Measurements from ENCODE around the gene HMGN1.

HMGN1 gene

DNA sequence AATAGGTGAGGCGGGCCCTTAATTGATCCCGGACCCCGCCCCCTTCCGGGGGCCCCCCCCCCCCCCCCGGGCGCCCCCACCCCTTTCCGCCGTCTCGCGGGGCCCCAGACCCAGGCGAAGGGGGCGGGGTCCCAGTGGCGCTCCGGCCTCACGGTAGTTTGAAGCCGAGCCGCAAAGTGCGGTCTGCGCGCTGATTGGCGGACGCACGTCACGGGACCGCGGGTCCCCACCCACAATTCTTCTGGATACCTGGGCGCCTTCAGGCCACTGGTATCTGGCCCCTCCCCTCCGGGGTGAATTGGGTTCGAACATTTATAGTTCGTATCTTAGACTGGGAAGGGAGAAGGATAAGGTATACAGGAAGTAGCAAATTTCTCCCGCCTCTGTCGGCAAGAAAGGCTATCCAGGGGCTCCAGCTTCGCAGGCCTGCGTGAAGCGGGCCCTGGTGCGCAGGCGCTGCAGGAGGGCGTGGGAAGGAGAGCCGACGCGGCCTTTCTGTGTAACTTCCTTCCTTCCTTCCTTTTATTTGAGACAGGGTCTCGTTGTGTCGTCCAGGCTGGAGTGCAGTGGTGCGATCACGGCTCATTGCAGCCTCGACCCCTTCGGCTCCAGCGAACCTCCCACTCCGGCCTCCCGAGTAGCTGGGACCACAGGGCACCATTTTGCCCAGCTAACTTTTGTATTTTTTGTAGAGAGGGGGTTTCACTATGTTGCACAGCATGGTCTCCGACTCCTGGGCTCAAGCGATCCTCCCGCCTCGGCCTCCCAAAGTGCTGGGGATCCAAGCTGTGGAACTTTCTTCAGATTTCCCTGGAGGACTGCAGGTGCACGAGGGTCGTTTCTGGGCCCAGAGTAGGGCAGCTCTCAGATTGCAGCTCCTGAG lies 564 bp upstream of the HMGN1 start:
- Histone ChIP-seq H3K27me3 (replicated peaks; ENCODE audit: control insufficient read depth, insufficient read depth, low read length, poor library complexity, severe bottlenecking) (no peaks in the 10 kb centered on the region), H3K4me3 (ENCODE audit: insufficient read depth, low read depth, low read length, poor library complexity, severe bottlenecking) (peak overlapping the region; percentile 61), H3K27ac (ENCODE audit: insufficient read depth, low read length, poor library complexity, severe bottlenecking) (peak overlapping the region; percentile 74), H3K36me3 (ENCODE audit: control insufficient read depth, insufficient read depth, low read length) (no peaks in the 10 kb centered on the region), H3K9me3 (ENCODE audit: control insufficient read depth, low read length) (no peaks in the 10 kb centered on the region), H3K4me1 (ENCODE audit: control insufficient read depth, insufficient read depth, low read length, poor library complexity, severe bottlenecking) (peaks cover 12% of the 10 kb centered on the region)
- peak; percentile 93 to 94 (median 94) for DNase-seq

DNA sequence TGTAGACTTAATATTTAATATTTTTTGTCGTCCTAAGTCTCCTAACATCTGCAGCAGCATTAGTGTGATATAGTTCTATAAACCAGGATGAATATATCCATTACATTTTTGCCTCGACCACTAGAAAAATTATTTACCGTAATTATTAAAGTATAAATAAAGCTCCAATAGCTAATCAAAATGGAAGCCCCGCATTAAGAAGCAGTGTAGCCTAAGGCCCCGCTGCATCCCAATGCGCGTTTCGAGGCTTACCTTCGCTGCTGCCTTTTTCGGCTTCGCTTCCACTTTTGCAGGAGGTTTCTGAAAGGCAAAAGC lies 891 bp downstream of the HMGN1 start:
- peak overlapping the region; percentile 82 for H3K27ac ChIP-seq (ENCODE audit: insufficient read depth, low read length, poor library complexity, severe bottlenecking)
- DNase-seq = no peak
- peaks cover 11% of the 10 kb centered on the region for H3K36me3 ChIP-seq (ENCODE audit: control insufficient read depth, insufficient read depth, low read length)
- peaks cover 12% of the 10 kb centered on the region for H3K4me1 ChIP-seq (ENCODE audit: control insufficient read depth, insufficient read depth, low read length, poor library complexity, severe bottlenecking)
- peak overlapping the region; percentile 70 for H3K4me3 ChIP-seq (ENCODE audit: insufficient read depth, low read depth, low read length, poor library complexity, severe bottlenecking)
- no peaks in the 10 kb centered on the region for H3K27me3 ChIP-seq (replicated peaks; ENCODE audit: control insufficient read depth, insufficient read depth, low read length, poor library complexity, severe bottlenecking)
- no peaks in the 10 kb centered on the region for H3K9me3 ChIP-seq (ENCODE audit: control insufficient read depth, low read length)

DNA sequence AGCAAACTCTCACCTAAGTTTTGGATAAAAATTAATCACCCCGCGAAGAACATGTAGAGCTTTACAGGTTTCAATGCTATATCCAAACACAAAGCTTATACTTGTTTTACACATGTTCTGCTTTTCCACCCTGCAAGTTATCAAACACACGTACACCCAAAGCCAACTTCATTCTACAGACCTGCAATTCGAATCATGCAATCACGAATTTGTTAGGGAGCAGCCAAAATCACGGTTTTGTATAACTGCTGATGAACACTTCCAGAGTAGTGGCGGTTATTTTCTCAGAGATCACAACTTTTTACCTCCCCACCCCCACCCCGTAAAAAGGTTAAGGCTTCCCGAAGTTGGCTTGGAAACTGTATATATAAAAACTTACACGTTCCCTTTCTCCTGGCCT lies 1.4 kb downstream of the HMGN1 start:
- Histone ChIP-seq H3K27ac (ENCODE audit: insufficient read depth, low read length, poor library complexity, severe bottlenecking) (peak overlapping the region; percentile 82), H3K27me3 (replicated peaks; ENCODE audit: control insufficient read depth, insufficient read depth, low read length, poor library complexity, severe bottlenecking) (no peaks in the 10 kb centered on the region), H3K36me3 (ENCODE audit: control insufficient read depth, insufficient read depth, low read length) (peaks cover 12% of the 10 kb centered on the region), H3K9me3 (ENCODE audit: control insufficient read depth, low read length) (no peaks in the 10 kb centered on the region), H3K4me3 (ENCODE audit: insufficient read depth, low read depth, low read length, poor library complexity, severe bottlenecking) (peak overlapping the region; percentile 70), H3K4me1 (ENCODE audit: control insufficient read depth, insufficient read depth, low read length, poor library complexity, severe bottlenecking) (peaks cover 12% of the 10 kb centered on the region)
- no peak for DNase-seq

DNA sequence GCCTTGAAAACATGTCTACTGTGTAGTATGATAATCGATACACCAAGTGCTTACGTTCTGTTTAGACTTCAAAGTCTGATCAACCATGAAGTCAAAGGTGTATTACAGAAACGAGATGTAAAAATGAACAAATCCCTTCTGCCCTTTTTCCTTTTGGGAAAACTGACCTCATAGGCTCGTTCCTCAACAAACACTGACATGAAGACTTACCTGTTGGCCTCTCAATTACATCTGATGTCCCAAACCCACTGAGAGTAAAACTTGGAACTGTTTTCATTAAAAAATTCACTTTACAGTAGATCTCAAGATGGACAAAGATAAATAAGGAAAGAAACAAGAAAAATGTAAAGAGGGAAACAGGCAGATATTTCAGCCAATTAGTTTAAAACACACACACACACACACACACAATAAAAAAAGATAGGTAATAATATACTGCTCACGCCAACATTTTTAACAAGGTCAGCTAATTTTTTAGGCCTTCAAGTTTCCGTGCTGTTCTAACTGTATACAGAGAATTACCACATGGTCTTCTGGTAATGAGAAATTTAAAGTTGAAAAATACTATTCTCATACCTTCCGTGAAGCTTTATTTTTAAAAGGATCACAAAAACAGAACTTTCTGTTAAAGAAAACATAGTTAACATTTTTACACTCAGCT lies 2.1 kb downstream of the HMGN1 start:
- no peaks in the 10 kb centered on the region for H3K9me3 ChIP-seq (ENCODE audit: control insufficient read depth, low read length)
- peaks cover 12% of the 10 kb centered on the region for H3K4me1 ChIP-seq (ENCODE audit: control insufficient read depth, insufficient read depth, low read length, poor library complexity, severe bottlenecking)
- DNase-seq = no peak
- H3K4me3 ChIP-seq (ENCODE audit: insufficient read depth, low read depth, low read length, poor library complexity, severe bottlenecking) = no peak overlapping the region
- no peaks in the 10 kb centered on the region for H3K27me3 ChIP-seq (replicated peaks; ENCODE audit: control insufficient read depth, insufficient read depth, low read length, poor library complexity, severe bottlenecking)
- no peak overlapping the region for H3K27ac ChIP-seq (ENCODE audit: insufficient read depth, low read length, poor library complexity, severe bottlenecking)
- peaks cover 12% of the 10 kb centered on the region for H3K36me3 ChIP-seq (ENCODE audit: control insufficient read depth, insufficient read depth, low read length)

DNA sequence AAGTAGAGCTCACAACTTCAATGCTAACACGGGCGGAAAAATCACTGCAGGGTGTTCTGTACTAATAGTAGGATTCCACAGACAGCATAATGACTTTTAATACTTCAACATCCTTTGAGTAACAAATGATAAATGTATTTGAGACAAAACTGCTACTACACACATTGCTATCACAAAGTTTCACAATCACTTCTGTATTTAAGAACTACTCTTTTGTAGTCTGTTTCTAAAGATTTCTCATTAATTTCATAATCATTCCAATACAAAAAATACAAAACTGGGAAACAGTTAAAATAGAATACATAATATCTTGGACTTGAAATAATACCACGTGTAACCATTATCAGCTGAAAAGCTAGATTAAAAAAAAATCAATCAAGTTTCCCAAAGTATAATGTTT lies 2.7 kb downstream of the HMGN1 start:
- H3K27me3 ChIP-seq (replicated peaks; ENCODE audit: control insufficient read depth, insufficient read depth, low read length, poor library complexity, severe bottlenecking) = no peaks in the 10 kb centered on the region

DNA sequence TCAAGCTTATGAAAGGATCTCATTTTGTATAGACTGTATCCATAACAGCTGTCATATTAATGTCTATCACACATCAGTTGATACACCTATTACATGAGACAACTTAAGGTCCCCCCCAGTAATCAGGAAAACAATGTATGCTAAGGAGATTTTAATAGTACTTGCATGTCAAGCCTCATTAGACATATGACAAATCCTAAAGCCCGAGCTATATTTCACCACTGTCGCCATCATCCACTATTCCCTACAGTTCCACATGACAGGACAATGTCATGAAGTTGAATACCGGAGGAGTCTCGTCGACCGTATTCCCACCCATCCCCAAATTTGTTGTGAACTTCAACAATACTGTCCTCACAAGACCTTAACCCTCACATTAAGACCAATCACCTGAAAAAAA lies 3.4 kb downstream of the HMGN1 start:
- no peaks in the 10 kb centered on the region for H3K9me3 ChIP-seq (ENCODE audit: control insufficient read depth, low read length)
- no peak overlapping the region for H3K4me3 ChIP-seq (ENCODE audit: insufficient read depth, low read depth, low read length, poor library complexity, severe bottlenecking)
- H3K27ac ChIP-seq (ENCODE audit: insufficient read depth, low read length, poor library complexity, severe bottlenecking) = no peak overlapping the region
- peaks cover 12% of the 10 kb centered on the region for H3K4me1 ChIP-seq (ENCODE audit: control insufficient read depth, insufficient read depth, low read length, poor library complexity, severe bottlenecking)
- no peaks in the 10 kb centered on the region for H3K27me3 ChIP-seq (replicated peaks; ENCODE audit: control insufficient read depth, insufficient read depth, low read length, poor library complexity, severe bottlenecking)
- no peak for DNase-seq
- H3K36me3 ChIP-seq (ENCODE audit: control insufficient read depth, insufficient read depth, low read length) = peaks cover 21% of the 10 kb centered on the region

More for the DNA sequence above, 2.7 kb downstream of the HMGN1 start:
- Histone ChIP-seq H3K9me3 (ENCODE audit: control insufficient read depth, low read length) (no peaks in the 10 kb centered on the region), H3K4me1 (ENCODE audit: control insufficient read depth, insufficient read depth, low read length, poor library complexity, severe bottlenecking) (peaks cover 12% of the 10 kb centered on the region), H3K4me3 (ENCODE audit: insufficient read depth, low read depth, low read length, poor library complexity, severe bottlenecking) (no peak overlapping the region), H3K27ac (ENCODE audit: insufficient read depth, low read length, poor library complexity, severe bottlenecking) (no peak overlapping the region), H3K36me3 (ENCODE audit: control insufficient read depth, insufficient read depth, low read length) (peaks cover 18% of the 10 kb centered on the region)
- DNase-seq = no peak

DNA sequence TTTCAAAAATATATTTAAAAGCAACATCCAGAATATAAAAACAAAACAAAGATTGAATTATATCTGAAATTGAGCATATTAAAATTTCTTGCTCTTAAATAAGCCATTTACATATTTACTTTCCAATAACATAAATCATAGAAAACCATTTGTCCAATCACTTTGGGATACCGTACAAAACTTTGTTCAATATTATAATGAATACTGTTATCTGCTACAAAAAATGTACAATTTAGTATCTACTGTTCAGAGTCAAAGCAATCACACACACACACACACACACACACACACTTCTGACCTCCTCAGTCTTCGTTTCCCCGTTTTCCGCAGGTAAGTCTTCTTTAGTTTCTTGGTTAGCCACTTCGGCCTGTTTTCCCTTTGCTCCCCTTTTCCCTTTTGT lies 4.0 kb downstream of the HMGN1 start:
- peaks cover 10% of the 10 kb centered on the region for H3K4me1 ChIP-seq (ENCODE audit: control insufficient read depth, insufficient read depth, low read length, poor library complexity, severe bottlenecking)
- no peaks in the 10 kb centered on the region for H3K9me3 ChIP-seq (ENCODE audit: control insufficient read depth, low read length)
- no peak for DNase-seq
- no peak overlapping the region for H3K27ac ChIP-seq (ENCODE audit: insufficient read depth, low read length, poor library complexity, severe bottlenecking)
- no peaks in the 10 kb centered on the region for H3K27me3 ChIP-seq (replicated peaks; ENCODE audit: control insufficient read depth, insufficient read depth, low read length, poor library complexity, severe bottlenecking)
- peaks cover 21% of the 10 kb centered on the region for H3K36me3 ChIP-seq (ENCODE audit: control insufficient read depth, insufficient read depth, low read length)
- no peak overlapping the region for H3K4me3 ChIP-seq (ENCODE audit: insufficient read depth, low read depth, low read length, poor library complexity, severe bottlenecking)

DNA sequence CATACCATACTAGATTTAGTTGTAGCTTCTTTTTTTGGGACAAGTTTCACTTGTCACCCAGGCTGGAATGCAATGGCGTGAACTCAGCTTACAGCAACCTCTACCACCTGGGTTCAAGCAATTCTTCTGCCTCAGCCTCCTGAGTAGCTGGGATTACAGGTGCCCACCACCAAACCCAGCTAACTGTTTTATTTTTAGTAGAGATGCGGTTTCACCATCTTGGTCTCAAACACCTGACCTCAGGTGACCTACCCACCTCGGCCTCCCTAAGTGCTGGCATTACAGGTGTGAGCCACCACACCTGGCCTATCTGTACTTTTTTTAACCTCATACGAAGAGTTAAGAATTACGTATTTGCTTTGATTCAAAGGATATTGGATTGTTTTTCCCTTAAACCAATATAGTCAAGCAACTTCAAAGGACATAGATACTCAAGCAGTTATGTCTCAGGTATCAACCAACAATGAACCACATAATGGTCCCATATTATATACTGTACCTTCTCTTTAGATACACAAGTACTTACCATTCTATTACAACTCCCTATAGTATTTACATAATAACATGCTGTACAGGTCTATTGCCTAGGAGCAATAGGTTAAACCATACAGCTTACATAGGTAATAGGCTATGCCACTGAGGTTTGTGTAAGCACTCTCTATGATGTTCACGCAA lies 7.5 kb downstream of the HMGN1 start:
- Histone ChIP-seq H3K4me1 (ENCODE audit: control insufficient read depth, insufficient read depth, low read length, poor library complexity, severe bottlenecking) (no peaks in the 10 kb centered on the region), H3K4me3 (ENCODE audit: insufficient read depth, low read depth, low read length, poor library complexity, severe bottlenecking) (no peak overlapping the region), H3K27ac (ENCODE audit: insufficient read depth, low read length, poor library complexity, severe bottlenecking) (no peak overlapping the region), H3K9me3 (ENCODE audit: control insufficient read depth, low read length) (no peaks in the 10 kb centered on the region), H3K36me3 (ENCODE audit: control insufficient read depth, insufficient read depth, low read length) (peaks cover 21% of the 10 kb centered on the region), H3K27me3 (replicated peaks; ENCODE audit: control insufficient read depth, insufficient read depth, low read length, poor library complexity, severe bottlenecking) (no peaks in the 10 kb centered on the region)
- no peak for DNase-seq

DNA sequence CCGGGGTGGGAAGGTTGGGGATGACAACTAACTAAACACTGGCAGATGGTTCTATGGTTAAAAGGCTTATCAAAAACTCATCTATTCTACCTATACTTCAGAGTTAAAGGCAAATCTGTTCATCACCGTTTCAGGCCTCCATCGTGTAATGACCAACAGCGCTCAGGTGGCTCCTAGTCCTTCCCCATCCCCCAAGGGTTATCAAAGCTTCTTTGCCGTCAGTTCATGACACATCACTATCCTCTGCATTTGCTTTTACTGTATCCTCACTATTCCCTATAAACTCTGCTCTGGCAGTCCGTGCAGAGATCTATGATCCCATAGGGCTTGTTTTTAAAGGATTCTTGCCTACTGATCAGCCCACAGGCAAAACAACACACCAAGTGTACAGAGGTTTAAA lies 8.2 kb downstream of the HMGN1 start:
- Histone ChIP-seq H3K27me3 (replicated peaks; ENCODE audit: control insufficient read depth, insufficient read depth, low read length, poor library complexity, severe bottlenecking) (no peaks in the 10 kb centered on the region), H3K9me3 (ENCODE audit: control insufficient read depth, low read length) (no peaks in the 10 kb centered on the region), H3K4me1 (ENCODE audit: control insufficient read depth, insufficient read depth, low read length, poor library complexity, severe bottlenecking) (no peaks in the 10 kb centered on the region), H3K27ac (ENCODE audit: insufficient read depth, low read length, poor library complexity, severe bottlenecking) (no peak overlapping the region), H3K36me3 (ENCODE audit: control insufficient read depth, insufficient read depth, low read length) (peaks cover 21% of the 10 kb centered on the region), H3K4me3 (ENCODE audit: insufficient read depth, low read depth, low read length, poor library complexity, severe bottlenecking) (no peak overlapping the region)
- no peak for DNase-seq

DNA sequence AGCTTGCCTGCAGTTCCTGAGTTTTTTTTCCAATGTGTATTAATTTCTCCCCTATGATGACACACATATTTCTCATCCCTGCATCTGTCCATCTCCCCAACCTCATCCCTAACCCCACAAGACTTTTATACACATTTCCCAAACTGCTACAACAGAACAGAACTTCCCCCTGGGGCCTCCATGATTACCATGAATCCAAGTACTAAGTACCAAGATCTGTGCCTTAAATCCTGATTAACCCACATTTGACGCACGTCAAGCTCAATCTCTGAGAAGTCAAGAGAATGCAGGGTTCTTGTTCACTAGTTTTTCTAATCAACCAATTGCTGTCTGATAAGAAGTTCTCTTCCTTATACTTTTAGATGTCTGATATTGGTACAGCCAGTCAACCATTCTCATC lies 9.7 kb downstream of the HMGN1 start:
- DNase-seq = no peak
- Histone ChIP-seq H3K36me3 (ENCODE audit: control insufficient read depth, insufficient read depth, low read length) (peaks cover 21% of the 10 kb centered on the region), H3K9me3 (ENCODE audit: control insufficient read depth, low read length) (no peaks in the 10 kb centered on the region), H3K27ac (ENCODE audit: insufficient read depth, low read length, poor library complexity, severe bottlenecking) (no peak overlapping the region), H3K27me3 (replicated peaks; ENCODE audit: control insufficient read depth, insufficient read depth, low read length, poor library complexity, severe bottlenecking) (no peaks in the 10 kb centered on the region), H3K4me1 (ENCODE audit: control insufficient read depth, insufficient read depth, low read length, poor library complexity, severe bottlenecking) (no peaks in the 10 kb centered on the region), H3K4me3 (ENCODE audit: insufficient read depth, low read depth, low read length, poor library complexity, severe bottlenecking) (no peak overlapping the region)

Measured in effector memory CD4-positive, alpha-beta T cell (primary cell).